ENCODE measurements around the gene RAB1B.

The RAB1B gene

DNA sequence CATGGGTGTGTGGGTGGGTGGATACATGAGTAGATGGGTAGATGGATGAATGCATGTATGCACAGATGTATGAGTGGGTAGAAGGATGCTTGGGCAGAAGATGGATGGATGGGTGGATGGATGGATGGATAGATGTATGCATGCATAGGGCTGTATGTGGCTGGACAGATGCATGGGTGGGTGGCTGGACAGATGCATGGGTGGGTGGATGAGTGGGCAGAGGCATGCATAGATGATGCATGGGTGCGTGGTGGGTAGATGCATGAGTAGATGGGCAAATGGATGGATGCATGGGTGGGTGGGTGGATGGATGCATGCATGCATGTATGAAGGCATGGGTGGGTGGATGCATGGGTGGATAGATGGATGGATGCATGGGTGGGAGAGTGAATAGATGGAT is 55.2 kb downstream of the RAB1B start:
- DNase-seq (ENCODE audit: low read depth) = no peak

DNA sequence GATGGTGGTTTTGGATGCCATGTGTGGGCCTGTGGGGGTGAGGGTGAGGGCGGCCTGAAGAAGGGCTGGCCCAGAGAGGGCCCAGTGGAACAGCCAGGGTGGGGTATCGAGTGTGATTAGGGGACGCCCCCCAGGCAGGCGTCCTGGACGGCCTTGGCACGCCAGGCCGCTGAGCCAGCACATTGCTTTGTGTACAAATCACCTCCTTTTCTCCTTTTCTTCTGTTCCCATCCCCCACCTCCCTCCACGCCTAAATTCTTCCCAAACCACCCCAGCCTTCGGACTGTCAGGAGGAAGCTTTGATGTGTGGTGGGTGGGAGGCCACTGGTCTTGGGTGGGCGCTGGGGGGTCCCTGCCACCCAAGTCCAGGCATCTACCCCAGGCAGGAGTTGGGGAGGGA is 56.2 kb downstream of the RAB1B start:
- no peak for DNase-seq (ENCODE audit: low read depth)

DNA sequence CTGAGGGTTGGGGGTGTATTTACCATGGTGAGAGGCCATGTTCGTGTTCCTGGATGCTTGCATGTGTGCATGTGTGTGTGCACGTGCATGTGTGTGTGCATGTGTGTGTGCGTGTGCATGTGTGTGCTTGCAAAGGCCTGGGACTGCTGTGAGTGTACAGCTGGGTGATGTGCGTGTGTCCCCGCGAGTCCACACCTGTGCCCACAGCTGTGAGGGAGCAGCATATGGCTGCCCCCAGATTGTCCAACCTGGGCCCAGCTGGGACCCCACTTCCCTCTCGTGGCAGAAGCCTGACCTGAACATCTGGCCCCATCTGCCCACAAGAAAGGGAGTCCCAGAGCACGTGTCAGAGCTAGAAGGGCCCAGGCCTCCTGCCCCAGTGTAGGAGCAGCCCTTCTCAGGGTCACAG is 56.8 kb downstream of the RAB1B start:
- DNase-seq (ENCODE audit: low read depth) = no peak

DNA sequence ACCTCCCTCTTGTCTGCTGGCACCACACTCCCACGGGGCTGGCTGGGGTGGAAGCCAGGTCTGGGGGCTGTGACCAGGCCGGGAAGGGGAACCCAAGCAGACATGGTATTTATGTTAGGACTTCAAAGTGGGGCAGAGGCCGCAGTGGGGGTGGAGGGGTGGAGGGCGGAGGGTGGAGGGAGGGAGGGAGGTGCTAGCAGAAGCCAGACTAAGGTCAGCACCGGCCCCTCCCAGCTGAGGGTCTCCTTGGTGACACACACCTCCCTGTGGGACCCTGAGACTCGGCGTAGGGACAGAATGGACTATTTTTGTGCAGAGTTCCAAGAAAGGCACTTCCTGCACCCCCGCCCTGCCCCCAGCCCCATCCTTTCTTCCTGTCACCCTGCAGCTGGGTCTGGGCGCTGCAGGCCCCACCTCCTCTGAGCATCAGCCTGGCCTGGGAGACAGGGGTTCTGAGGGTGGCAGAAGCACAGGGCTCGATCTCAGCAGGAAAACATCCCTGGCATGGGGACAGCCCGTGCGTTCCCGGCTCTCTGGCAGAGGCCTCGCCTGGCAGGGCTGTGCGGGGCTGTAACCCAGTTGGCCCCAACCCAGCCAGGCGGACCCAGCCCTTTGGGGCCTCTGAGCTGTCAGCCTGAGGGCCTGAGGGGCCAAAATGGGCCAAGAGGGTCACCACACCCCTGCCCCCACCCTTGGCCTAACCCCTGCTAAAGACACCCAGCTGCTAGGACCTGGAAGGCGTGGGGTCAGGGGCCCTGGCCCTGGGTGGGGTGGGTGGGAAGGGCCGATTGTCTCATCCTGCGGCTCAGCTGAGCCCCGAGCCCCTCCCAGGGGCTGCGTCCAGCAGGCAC is 58.0 kb downstream of the RAB1B start:
- no peak for DNase-seq (ENCODE audit: low read depth)

Measured in GM04503 (cell line).